ENCODE data around the gene WDFY4. TPM values are rescaled to one million over a fixed set of nuclear protein-coding genes. Genes with fewer than 3 reads are reported as not detected.

Gene WDFY4
- total RNA-seq, 2 donors from 2014 or later: not detected

GRCh38 chr10:48798481-48799254, 114.0 kb downstream of the WDFY4 start:
- H3K4me1 Mint-ChIP-seq: no peaks in the 10 kb centered on the region
- no peak for TF ChIP-seq CTCF (conservative IDR thresholded peaks at IDR 0.05)
- WGBS, 2 experiments (ENCODE audit: insufficient coverage in 1 of 2, insufficient read length in 1 of 2): 93 to 96% methylated on average over 4 to 5 of the region's 5 CpGs
- H3K9ac ChIP-seq (ENCODE audit: extremely low read depth, low read length, poor library complexity, severe bottlenecking): no peak overlapping the region
- no peaks in the 10 kb centered on the region for H3K27me3 ChIP-seq (ENCODE audit: control insufficient read depth, insufficient read depth, low read length, poor library complexity, severe bottlenecking)
- H3K4me3 ChIP-seq (ENCODE audit: low read length): no peak overlapping the region
- no peak overlapping the region for H3K4me3 Mint-ChIP-seq
- H3K4me1 ChIP-seq (ENCODE audit: control insufficient read depth, insufficient read depth, low read length): no peaks in the 10 kb centered on the region
- H3K9me3 ChIP-seq (ENCODE audit: control insufficient read depth, low read length): no peaks in the 10 kb centered on the region
- peaks cover 5% of the 10 kb centered on the region for H3K9me3 Mint-ChIP-seq
- H3K36me3 ChIP-seq (ENCODE audit: control insufficient read depth, insufficient read depth, low read length): no peaks in the 10 kb centered on the region
- no peak overlapping the region for H3K27ac ChIP-seq (ENCODE audit: low read depth, low read length)
- peaks cover 5% of the 10 kb centered on the region for H3K27me3 Mint-ChIP-seq (ENCODE audit: insufficient read depth)
- DNase-seq: no peak
- no peaks in the 10 kb centered on the region for H3K36me3 Mint-ChIP-seq (ENCODE audit: low read depth)
- H3K27ac Mint-ChIP-seq: no peak overlapping the region

- no peak for TF ChIP-seq CTCF (conservative IDR thresholded peaks at IDR 0.05)
- no peaks in the 10 kb centered on the region for H3K36me3 ChIP-seq (ENCODE audit: control insufficient read depth, insufficient read depth, low read length)
- H3K4me1 Mint-ChIP-seq: no peaks in the 10 kb centered on the region
- no peaks in the 10 kb centered on the region for H3K9me3 ChIP-seq (ENCODE audit: control insufficient read depth, low read length)
- no peak overlapping the region for H3K4me3 ChIP-seq (ENCODE audit: low read length)
- no peak overlapping the region for H3K27ac ChIP-seq (ENCODE audit: low read depth, low read length)
- no peak overlapping the region for H3K9ac ChIP-seq (ENCODE audit: extremely low read depth, low read length, poor library complexity, severe bottlenecking)
- WGBS, 2 experiments (ENCODE audit: insufficient coverage in 1 of 2, insufficient read length in 1 of 2): 94 to 95% methylated on average over 11 to 17 of the region's 17 CpGs
- peaks cover 5% of the 10 kb centered on the region for H3K9me3 Mint-ChIP-seq
- no peak for DNase-seq
- H3K27me3 ChIP-seq (ENCODE audit: control insufficient read depth, insufficient read depth, low read length, poor library complexity, severe bottlenecking): no peaks in the 10 kb centered on the region
- no peaks in the 10 kb centered on the region for H3K36me3 Mint-ChIP-seq (ENCODE audit: low read depth)
- H3K27me3 Mint-ChIP-seq (ENCODE audit: insufficient read depth): peaks cover 5% of the 10 kb centered on the region
- H3K27ac Mint-ChIP-seq: no peak overlapping the region
- H3K4me1 ChIP-seq (ENCODE audit: control insufficient read depth, insufficient read depth, low read length): no peaks in the 10 kb centered on the region
- H3K4me3 Mint-ChIP-seq: no peak overlapping the region
These were observed 114.8 kb downstream of the WDFY4 start for GRCh38 chr10:48799341-48800006.

DNA sequence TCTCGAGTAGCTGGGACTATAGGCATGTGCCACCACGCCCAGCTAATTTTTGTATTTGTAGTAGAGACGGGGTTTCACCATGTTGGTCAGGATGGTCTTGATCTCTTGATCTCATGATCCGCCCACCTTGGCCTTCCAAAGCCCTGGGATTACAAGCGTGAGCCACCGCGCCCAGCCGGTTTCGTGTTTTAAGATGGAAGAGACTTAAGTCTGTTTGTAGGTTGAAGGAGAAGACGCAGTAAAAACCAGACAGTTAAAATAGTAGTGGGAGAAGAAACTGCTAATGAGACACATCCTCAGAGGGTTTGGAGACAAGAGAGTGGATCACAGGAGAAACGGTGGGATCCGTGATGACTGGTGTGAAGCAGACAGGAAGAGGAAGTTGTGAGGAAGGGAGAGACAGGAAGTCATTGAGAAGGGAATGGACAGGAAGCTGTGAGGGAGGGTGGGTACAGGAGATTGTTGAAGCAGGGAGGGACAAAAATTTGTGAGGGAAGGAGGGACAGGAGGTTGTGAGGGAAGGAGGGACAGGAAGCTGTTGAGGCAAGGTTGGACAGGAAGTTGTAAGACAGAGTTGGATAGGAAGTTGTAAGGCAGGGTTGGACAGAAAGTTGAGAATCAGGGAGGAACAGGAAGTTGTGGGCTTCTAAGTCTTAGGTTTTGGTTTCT, 115.5 kb downstream of the WDFY4 start:
- Mint-ChIP-seq H3K27me3 (ENCODE audit: insufficient read depth) (peaks cover 7% of the 10 kb centered on the region), H3K9me3 (peaks cover 5% of the 10 kb centered on the region), H3K27ac (no peak overlapping the region), H3K4me1 (no peaks in the 10 kb centered on the region), H3K36me3 (ENCODE audit: low read depth) (no peaks in the 10 kb centered on the region), H3K4me3 (no peak overlapping the region)
- Histone ChIP-seq H3K9ac (ENCODE audit: extremely low read depth, low read length, poor library complexity, severe bottlenecking) (no peak overlapping the region), H3K36me3 (ENCODE audit: control insufficient read depth, insufficient read depth, low read length) (no peaks in the 10 kb centered on the region), H3K27ac (ENCODE audit: low read depth, low read length) (no peak overlapping the region), H3K4me3 (ENCODE audit: low read length) (no peak overlapping the region), H3K9me3 (ENCODE audit: control insufficient read depth, low read length) (no peaks in the 10 kb centered on the region), H3K27me3 (ENCODE audit: control insufficient read depth, insufficient read depth, low read length, poor library complexity, severe bottlenecking) (no peaks in the 10 kb centered on the region), H3K4me1 (ENCODE audit: control insufficient read depth, insufficient read depth, low read length) (no peaks in the 10 kb centered on the region)
- DNase-seq: no peak
- TF ChIP-seq CTCF (conservative IDR thresholded peaks at IDR 0.05): no peak
- WGBS, 2 experiments (ENCODE audit: insufficient coverage in 1 of 2, insufficient read length in 1 of 2): 89 to 95% methylated on average over 7 to 12 of the region's 12 CpGs

Measured in endodermal cell (in vitro differentiated cells).